HepG2 (cell line): ENCODE measurements around the gene HABP4. TPM values are rescaled to one million over a fixed set of nuclear protein-coding genes. Genes with fewer than 3 reads are reported as not detected.

ENCODE experiments used
- ATAC-seq: fragments of 200-7000 bp; cut with Tn5 transposase; 3 replicates; pipeline ENCODE4 v1.9.1; 2020; ENCODE audit warnings: mild to moderate bottlenecking, moderate library complexity
- BruUV-seq: library from RNA; stranded (reverse); fragments of 400-500 nt; replicated peaks from 2 replicates; lab custom pipeline; 2021; lab: Mats Ljungman, UMichigan
- CTCF ChIA-PET: fragments of 300-600 bp; formaldehyde crosslinking; extraction: SDS; loops from one replicate; lab custom pipeline; 2021; ENCODE audit warnings: low total read pairs, inconsistent platforms, low intra/inter-chr PET ratio; lab: Yijun Ruan, JAX
- POLR2A ChIA-PET: fragments of 350-600 bp; sonication (Branson Sonifier 250); formaldehyde crosslinking; loops from one replicate; lab custom pipeline; 2020; ENCODE audit warnings: antibody characterized with exemption, inconsistent platforms; lab: Yijun Ruan, JAX
- DNase-seq: peaks from one replicate; pipeline ENCODE4 v3.0.0-alpha.2; 2015; ENCODE audit warnings: low spot score
- FAIRE-seq: peaks from 3 replicates; lab custom pipeline; 2011; peaks lifted over from hg19 to GRCh38; lab: Jason Lieb, UNC
- H2AFZ ChIP-seq: one replicate; pipeline ENCODE4 v1.6.1; 2011; ENCODE audit warnings: low read length, inconsistent platforms
- H3K27ac ChIP-seq: fragments of 300-600 bp; 3 replicates; pipeline ENCODE4 v1.8.0; 2011; ENCODE audit warnings: mixed run types, mild to moderate bottlenecking, mixed read lengths, low read length, inconsistent platforms; ENCODE audit not compliant: insufficient read depth; ENCODE audit errors: extremely low read length
- H3K27me3 ChIP-seq, 2 experiments: fragments of 200-600 bp in 1 of 2; 2 replicates in 1 of 2; 3 replicates in 1 of 2; pipeline versions ENCODE4 v1.6.0 to v1.8.0; 2011; ENCODE audit warnings: low read length in 2 of 2, mild to moderate bottlenecking in 2 of 2, moderate library complexity in 2 of 2, inconsistent platforms in 1 of 2; ENCODE audit not compliant: insufficient read depth in 2 of 2, control insufficient read depth in 1 of 2
- H3K36me3 ChIP-seq, 2 experiments: fragments of 200-600 bp in 1 of 2; replicated peaks in 1 of 2; 2 replicates in 1 of 2; 3 replicates in 1 of 2; pipeline versions ENCODE4 v1.5.1 to v1.8.0; 2011; ENCODE audit warnings: low read length in 2 of 2, inconsistent platforms in 1 of 2; ENCODE audit not compliant: insufficient read depth in 2 of 2, control insufficient read depth in 1 of 2
- H3K4me1 ChIP-seq: 2 replicates; pipeline ENCODE4 v1.5.1; 2012; ENCODE audit warnings: low read length, inconsistent platforms; ENCODE audit not compliant: insufficient read depth
- H3K4me2 ChIP-seq: 2 replicates; pipeline ENCODE4 v1.6.0; 2011; ENCODE audit warnings: low read depth, low read length, inconsistent platforms
- H3K4me3 ChIP-seq, 3 experiments: fragments of 200-600 bp in 1 of 3; sonication (generic), shearing (Covaris generic) in 1 of 3; replicated peaks in 1 of 3; 2 replicates each; pipeline ENCODE4 v1.5.1; 2011 to 2016; ENCODE audit warnings: low read length in 3 of 3, inconsistent platforms in 2 of 3, low read depth in 2 of 3, mild to moderate bottlenecking in 2 of 3, control low read depth in 1 of 3, mixed read lengths in 1 of 3; ENCODE audit not compliant: insufficient read depth in 1 of 3
- H3K79me2 ChIP-seq: one replicate; pipeline ENCODE4 v1.6.1; 2011; ENCODE audit warnings: low read length, inconsistent platforms; ENCODE audit not compliant: insufficient read depth
- H3K9ac ChIP-seq: 2 replicates; pipeline ENCODE4 v1.6.0; 2011; ENCODE audit warnings: mild to moderate bottlenecking, low read depth, low read length, inconsistent platforms; ENCODE audit not compliant: insufficient read depth
- H3K9me3 ChIP-seq: 2 replicates; pipeline ENCODE4 v1.5.1; 2012; ENCODE audit warnings: mild to moderate bottlenecking, low read length
- H4K20me1 ChIP-seq: 2 replicates; pipeline ENCODE4 v1.6.0; 2011; ENCODE audit warnings: inconsistent platforms, mild to moderate bottlenecking, low read length, moderate library complexity; ENCODE audit not compliant: insufficient read depth
- CEBPB ChIP-seq: IDR thresholded peaks from 2 replicates; pipeline ENCODE4 v1.6.1; 2011; ENCODE audit warnings: low read depth, low read length, improper control_type of control experiment, borderline replicate concordance
- GZF1 ChIP-seq: sonication (generic); formaldehyde crosslinking; IDR thresholded peaks from 2 replicates; pipeline ENCODE4 v1.5.1; 2020; ENCODE audit warnings: mild to moderate bottlenecking, missing genetic modification reagents
- KDM3A ChIP-seq: IDR thresholded peaks from 2 replicates; pipeline ENCODE4 v1.6.1; 2018; ENCODE audit warnings: low read depth, missing compliant biosample characterization
- MIXL1 ChIP-seq: IDR thresholded peaks from 2 replicates; pipeline ENCODE4 v1.6.1; 2016
- PITX1 ChIP-seq: sonication (generic); formaldehyde crosslinking; IDR thresholded peaks from 2 replicates; pipeline ENCODE4 v1.5.1; 2020; ENCODE audit warnings: mild to moderate bottlenecking, missing genetic modification reagents
- SAP130 ChIP-seq: IDR thresholded peaks from 2 replicates; pipeline ENCODE4 v1.6.1; 2016; ENCODE audit warnings: low read depth
- ZFP36 ChIP-seq: fragments of 150-350 bp; IDR thresholded peaks from 2 replicates; pipeline ENCODE4 v1.6.1; 2018; ENCODE audit warnings: borderline replicate concordance, low read length, low read depth; ENCODE audit not compliant: partially characterized antibody
- ZMYM4 ChIP-seq: sonication (generic); formaldehyde crosslinking; IDR thresholded peaks from 2 replicates; pipeline ENCODE4 v1.8.1; 2023; ENCODE audit warnings: mild to moderate bottlenecking, missing genetic modification reagents
- ZNF776 ChIP-seq: sonication (generic); formaldehyde crosslinking; IDR thresholded peaks from 2 replicates; pipeline ENCODE4 v1.4.0; 2020; ENCODE audit warnings: mild to moderate bottlenecking, missing genetic modification reagents
- WGBS: methylation state at CpG from one replicate; pipeline ENCODE4 v1.1.6; 2017; ENCODE audit warnings: low lambda C conversion rate; 5-methylcytosine and 5-hydroxymethylcytosine counted together
- in situ Hi-C: cut with HindIII; loops from 2 replicates; pipeline ENCODE4 v1.10.0; 2017; ENCODE audit warnings: low pct_unique_long_range_greater_than_20kb; ENCODE audit not compliant: extremely low pct_ligation_motif_present
- intact Hi-C: fragments of 100-400 bp; cut with micrococcal nuclease; formaldehyde crosslinking; loops from one replicate; pipeline ENCODE4 v1.10.0; 2022; ENCODE audit not compliant: unreplicated experiment
- polyA plus RNA-seq, 8 experiments: library from polyadenylated mRNA; depleted of rRNA in 3 of 8; stranded (reverse) in 7 of 8; unstranded in 1 of 8; fragments of >200 nt; fragmentation: Illumina TruSeq in 4 of 8; extraction: Trizol in 4 of 8; gene quantifications; 2 replicates each; pipeline versions ENCODE4 v1.2.1 to v1.2.3, GENCODE V29; 2011 to 2016; ENCODE audit warnings: low read depth in 4 of 8, missing spikeins in 1 of 8, mixed read lengths in 1 of 8; ENCODE audit not compliant: insufficient read depth in 1 of 8
- total RNA-seq, 5 experiments: library from RNA; depleted of rRNA; stranded (reverse); fragments of >200 nt; fragmentation: Illumina TruSeq; extraction: Trizol; gene quantifications; 2 replicates each; pipeline ENCODE4 v1.2.3, GENCODE V29; 2016; ENCODE audit warnings: low read depth in 1 of 5

HABP4 gene
- total and polyA plus RNA-seq, 2 of the 13 experiments (the other 11 are each of a cell fraction or from before 2014, with no cell fraction given): 14.3 to 26.6 TPM

DNA sequence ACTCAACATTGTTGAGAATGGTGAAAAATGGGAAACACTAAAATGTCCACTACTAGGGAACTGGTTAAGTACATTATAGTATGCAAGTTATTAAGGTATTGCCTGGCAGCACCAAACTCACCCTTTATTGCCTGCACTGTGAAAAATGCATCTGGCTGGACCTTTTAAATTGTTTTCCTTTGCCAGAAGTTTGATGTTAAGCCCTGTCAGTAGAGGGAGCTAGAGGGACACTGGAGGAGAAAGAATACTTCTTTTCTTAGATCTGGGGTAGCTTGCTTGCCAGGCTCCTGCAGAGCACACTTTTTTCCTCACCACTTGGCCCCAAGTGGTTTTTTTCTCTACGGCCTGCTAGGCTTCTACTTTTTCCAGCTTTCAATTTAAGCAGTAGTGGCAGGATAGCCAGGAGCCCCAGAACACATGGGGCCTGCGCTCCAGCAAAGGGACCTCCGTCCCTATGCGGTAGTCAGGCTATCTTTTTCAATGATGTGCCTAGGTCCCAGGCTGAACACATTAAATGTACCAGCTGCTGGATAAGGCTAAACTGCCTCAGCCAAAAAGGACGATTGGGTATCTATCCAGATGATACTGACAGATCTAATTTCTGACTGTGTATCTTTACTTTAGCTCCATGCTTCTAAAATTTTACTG, 8.0 kb upstream of the HABP4 start (continued):
- TF ChIP-seq GZF1 (CRISPR knock-in tag): no peak
- TF ChIP-seq ZMYM4 (CRISPR knock-in tag): 0 out of 2 replicates have a peak, but pooled peaks have one; percentile 17
- TF ChIP-seq MIXL1 (CRISPR knock-in tag): 0 out of 2 replicates have a peak, but pooled peaks have one; percentile 43
- peak; percentile 49; the same call in 1 of the 2 replicates for TF ChIP-seq SAP130 (CRISPR knock-in tag)
- TF ChIP-seq KDM3A: 0 out of 2 replicates have a peak, but pooled peaks have one; percentile 55
- 0 out of 2 replicates have a peak, but pooled peaks have one; percentile 23 for TF ChIP-seq PITX1

DNA sequence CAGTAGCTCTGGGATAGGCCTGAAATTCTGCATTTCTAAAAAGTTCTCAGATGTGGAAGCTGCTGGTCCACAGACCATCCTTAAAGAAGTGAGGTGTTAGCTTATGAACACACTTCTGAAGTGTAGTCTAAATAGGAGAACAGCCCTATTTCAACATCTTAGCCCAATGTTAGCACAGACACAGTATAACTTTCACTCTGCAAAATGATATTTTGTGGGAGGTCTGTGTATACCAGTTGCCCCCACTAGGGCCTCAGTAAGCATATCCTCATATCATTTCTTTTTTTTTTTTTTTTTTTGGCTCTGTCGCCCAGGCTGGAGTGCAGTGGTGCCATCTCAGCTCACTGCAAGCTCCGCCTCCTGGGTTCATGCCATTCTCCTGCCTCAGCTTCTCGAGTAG, 7.5 kb upstream of the HABP4 start:
- BruUV-seq: no TSS peak
- Histone ChIP-seq H3K27ac (no peak overlapping the region), H4K20me1 (no peaks in the 10 kb centered on the region), H3K9me3 (no peaks in the 10 kb centered on the region), H2AFZ (no peak overlapping the region), H3K36me3 (no peaks in the 10 kb centered on the region), H3K4me1 (peaks cover 35% of the 10 kb centered on the region), H3K4me2 (no peak overlapping the region), H3K79me2 (no peaks in the 10 kb centered on the region), H3K9ac (no peak overlapping the region)
- in situ Hi-C loops (loop anchor here (10.0 kb wide), 1 partner anchor 212 kb away; the partner anchor contains the start of gene PRXL2C), intact Hi-C loops (loop anchor here (2.0 kb wide), 1 partner anchor 224 kb away; no protein-coding TSS in a partner anchor)
- ATAC-seq (peak; percentile 73), DNase-seq (no peak), FAIRE-seq (no peak)
- WGBS: 64% methylated on average over 3 of the region's 3 CpGs
- POLR2A ChIA-PET: interaction anchor here (0.9 to 1.5 kb wide), 4 partner anchors 26 to 224 kb away, joined by 4 to 9 read pairs (median 4); no protein-coding TSS in a partner anchor
- no peak for TF ChIP-seq ZNF776
- TF ChIP-seq CEBPB: peak; percentile 62; the same call in 1 of the 2 replicates
- TF ChIP-seq ZFP36: no peak
- TF ChIP-seq, all 625 proteins: peak for 1
- H3K4me3 ChIP-seq: no peak overlapping the region
- CTCF ChIA-PET: interaction anchor here (1.6 to 1.8 kb wide), 2 partner anchors 224 to 225 kb away, joined by 6 to 9 read pairs; no protein-coding TSS in a partner anchor
- no peaks in the 10 kb centered on the region for H3K27me3 ChIP-seq
